ENCODE data around the gene ST3GAL5.

DNA sequence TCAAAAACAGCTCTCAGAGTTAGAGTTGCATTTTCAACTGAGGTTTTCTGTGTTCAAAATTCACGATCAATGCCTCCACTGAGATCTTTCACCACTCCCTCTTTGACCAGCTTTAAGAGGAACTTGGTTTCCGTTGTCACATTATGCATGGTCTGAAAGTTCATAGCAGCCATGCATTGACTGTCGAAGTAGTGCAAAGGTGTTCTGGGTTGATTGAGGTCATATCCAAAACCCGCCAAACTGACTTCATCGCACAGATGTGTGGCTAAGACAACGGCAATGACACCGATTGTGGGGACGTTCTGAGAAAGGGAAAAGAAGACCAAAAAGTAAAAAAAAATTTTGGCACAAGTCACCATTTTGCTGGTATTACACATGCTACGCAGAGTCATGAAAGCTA, 48.7 kb downstream of the ST3GAL5 start:
- TF ChIP-seq, protein P1, sequence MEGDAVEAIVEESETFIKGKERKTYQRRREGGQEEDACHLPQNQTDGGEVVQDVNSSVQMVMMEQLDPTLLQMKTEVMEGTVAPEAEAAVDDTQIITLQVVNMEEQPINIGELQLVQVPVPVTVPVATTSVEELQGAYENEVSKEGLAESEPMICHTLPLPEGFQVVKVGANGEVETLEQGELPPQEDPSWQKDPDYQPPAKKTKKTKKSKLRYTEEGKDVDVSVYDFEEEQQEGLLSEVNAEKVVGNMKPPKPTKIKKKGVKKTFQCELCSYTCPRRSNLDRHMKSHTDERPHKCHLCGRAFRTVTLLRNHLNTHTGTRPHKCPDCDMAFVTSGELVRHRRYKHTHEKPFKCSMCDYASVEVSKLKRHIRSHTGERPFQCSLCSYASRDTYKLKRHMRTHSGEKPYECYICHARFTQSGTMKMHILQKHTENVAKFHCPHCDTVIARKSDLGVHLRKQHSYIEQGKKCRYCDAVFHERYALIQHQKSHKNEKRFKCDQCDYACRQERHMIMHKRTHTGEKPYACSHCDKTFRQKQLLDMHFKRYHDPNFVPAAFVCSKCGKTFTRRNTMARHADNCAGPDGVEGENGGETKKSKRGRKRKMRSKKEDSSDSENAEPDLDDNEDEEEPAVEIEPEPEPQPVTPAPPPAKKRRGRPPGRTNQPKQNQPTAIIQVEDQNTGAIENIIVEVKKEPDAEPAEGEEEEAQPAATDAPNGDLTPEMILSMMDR (IDR thresholded peaks at IDR 0.05) = no peak
- TF ChIP-seq POLR2A (IDR thresholded peaks at IDR 0.05) = no peak
